NCI-H2171 (cell line): ENCODE results near the gene ENTPD6.

Experiments
- DNase-seq: peaks from one replicate; lab custom pipeline; 2025; lab: John Stamatoyannopoulos, UW

The ENTPD6 gene

DNA sequence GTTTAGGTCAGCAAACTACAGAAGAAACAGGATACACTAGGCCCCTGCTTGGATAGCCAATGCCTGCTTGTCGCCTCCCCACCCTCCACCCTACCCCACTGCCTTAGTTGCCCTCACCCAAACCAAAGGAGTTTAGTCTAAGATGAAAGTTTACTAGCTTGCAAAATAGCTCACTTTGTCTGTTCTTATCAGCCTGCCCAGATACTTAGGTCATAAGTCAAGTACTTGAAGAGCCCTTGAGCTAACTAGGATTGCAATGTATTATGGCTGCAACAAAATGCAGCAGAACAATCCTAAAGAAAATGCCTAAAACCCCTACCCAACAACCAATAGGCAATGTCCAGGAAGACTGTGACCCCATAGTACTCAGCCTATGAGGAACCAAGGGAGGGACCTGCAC lies 7.3 kb upstream of the ENTPD6 start:
- DNase-seq = no peak

DNA sequence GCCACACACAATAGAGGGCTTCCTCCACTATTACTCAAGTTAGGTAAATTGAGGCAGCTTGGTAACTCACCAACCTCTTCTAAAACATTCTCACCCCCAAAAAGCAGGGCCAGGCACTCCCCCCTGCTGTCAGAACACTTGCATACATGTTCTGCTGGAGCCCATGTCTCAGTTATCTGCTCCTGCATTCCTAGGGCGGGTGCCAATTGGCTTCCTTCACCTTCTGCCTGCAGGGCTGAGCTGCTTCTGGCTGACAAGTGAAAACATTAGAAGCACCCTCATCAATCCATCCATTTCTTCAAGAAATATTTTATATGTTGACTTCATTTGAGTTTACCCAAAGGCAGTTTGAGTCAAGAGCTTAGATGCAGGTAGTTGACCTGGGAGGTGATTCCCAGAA lies 4.5 kb upstream of the ENTPD6 start:
- DNase-seq = no peak

DNA sequence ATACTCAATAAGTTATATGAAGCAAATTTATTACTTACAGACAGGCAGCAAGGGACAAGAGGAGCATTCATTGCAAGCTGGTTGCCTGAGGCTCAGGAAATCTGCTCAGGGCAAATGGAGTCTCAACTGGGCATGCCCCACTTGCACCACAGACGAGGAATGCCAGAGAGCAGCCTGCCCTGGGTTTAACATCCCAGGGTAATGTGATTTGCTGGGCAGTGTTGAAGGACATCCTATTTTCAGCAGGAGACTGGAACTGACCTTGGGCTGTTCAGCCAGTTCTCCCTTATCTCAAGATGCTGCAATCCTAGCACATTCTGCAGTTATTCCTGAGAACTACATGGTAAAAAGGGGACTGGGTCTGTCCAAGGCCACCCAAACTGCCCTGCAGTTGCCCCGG lies 3.8 kb upstream of the ENTPD6 start:
- DNase-seq = no peak

DNA sequence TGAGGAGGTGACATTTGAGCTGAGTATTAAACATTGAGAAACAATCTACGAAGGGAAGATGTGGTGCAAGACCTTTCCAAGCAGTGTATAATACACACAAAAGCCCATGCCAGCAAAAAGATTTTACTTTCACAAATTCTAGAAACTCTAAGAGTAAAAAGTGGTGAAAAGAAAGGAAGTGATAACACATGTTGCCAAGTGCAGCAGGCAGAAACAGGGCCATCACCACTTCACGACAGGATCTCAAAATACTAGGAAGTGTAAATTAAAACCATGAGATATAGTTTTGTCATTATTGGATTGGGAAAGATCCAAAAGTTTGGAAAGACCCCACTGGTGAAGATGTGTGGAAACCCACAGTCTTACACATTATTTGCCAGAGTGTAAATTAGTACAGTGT lies 1.7 kb upstream of the ENTPD6 start:
- DNase-seq = no peak

DNA sequence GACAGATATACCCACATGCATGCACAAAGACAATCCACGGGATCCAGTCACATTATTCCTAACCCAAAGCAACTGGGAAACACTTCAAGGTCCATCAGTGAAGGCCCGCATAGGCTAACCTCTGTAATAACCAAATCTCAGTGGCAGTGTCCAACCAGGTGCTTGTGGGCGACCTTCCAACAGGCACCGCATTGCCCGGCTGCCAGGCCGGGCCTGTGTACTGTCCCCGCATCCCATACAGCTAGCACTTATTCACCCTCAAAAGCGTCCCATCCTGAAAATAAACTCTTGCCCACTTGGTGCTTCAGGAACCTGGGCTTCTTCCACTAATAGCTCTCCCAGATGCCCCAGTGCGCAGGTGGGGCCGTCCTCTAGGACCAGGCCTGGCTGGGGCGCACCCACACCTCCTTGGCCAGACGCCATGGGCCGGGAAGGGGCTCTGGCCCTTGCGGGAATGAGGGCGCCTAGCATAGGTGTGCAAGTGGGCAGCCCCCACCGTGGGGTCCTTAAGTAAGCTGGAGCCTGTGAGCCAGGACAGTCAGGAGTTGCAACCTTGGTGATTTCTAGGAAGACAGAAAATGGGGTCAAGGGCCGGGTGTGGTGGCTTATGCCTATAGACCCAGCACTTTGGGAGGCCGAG lies 1.1 kb upstream of the ENTPD6 start:
- no peak for DNase-seq

DNA sequence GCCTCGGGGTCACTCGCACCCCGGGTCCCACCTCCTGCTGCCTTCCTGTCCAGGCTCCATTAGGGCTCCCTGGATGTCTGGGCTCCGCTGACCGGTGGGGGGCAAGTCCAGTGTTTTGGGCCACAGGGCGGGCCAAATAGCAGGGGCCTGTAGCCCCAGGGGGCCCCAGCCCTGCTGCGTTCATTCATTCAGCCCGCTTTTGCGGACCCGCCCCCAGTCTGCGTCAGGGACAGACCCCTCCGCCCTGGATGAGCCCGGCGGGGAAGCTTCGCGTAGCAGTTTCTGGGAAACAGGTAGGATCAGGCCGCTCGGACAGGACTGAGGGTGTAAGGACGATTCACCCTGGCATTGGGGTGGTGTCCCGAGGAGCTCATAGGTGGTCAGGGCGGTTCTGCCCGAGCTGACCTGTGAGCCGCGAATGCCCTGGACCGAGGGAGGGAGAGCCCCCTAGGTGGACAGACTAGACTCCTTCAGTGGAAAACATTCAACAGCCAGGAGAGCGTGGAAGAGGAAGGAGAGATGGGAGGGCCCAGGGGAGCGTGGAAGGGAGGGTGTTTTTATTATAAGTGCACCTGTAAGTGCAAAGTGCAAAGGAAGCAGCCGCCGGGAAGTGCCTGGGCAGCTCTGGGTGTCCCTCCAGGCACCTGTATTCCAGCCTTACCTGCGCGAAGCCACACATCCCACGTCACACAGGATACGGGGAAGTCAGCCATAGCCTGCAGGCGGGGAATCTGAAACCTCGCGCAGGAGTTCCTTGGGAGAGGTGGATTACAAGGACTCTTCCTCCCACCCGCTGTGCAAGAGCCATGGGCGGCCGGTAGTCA lies 662 bp downstream of the ENTPD6 start:
- peak; percentile 47 for DNase-seq

DNA sequence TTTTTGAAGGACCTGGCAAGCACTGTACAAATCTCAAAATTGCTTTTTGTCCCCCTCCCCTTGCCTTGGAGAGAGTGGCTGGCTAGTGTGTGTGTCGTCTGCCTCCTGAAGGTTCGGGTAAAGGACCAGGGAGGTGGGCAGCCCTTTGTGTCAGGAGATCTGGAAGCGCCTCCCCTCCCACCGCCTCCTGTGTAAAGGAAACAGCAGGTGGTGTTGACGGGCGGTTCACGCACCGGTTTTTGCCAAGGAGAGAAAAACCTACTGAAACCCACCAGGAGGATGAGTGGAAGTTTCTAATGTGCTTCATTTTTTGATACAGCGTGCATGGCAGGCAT lies 1.2 kb downstream of the ENTPD6 start:
- DNase-seq = peak; percentile 47

DNA sequence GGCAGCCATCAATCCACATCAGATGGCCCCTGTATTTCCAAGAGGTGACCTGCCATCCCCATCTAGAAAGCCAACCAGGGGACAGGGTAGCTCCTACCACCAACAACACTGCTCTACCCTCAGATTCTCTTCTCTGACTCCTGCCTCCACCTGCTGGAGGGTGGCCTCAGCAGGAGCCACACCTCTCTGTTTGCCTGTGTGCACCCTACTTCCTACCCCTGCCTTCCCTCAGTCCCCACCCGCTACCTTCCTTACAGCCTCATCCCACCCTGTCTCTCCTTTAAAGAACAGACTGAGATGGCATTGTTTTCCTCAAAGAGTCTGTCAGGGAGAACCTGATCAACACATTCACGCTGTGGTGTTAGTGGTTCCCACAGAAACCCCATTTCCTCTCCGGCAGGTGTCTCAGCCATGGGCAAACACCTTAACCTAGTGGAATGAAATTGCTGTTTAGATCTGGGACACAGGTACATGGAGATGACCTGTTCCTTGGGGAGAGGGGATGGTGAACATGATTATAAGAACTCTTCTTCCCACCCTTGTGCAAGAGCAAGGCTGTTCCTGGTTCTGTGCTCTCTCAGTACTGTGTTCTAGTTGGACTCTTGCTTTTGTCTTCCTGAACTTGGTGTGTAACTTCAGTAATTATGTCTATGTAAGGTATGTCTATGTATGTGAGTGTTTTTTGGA lies 1.8 kb downstream of the ENTPD6 start:
- no peak for DNase-seq

DNA sequence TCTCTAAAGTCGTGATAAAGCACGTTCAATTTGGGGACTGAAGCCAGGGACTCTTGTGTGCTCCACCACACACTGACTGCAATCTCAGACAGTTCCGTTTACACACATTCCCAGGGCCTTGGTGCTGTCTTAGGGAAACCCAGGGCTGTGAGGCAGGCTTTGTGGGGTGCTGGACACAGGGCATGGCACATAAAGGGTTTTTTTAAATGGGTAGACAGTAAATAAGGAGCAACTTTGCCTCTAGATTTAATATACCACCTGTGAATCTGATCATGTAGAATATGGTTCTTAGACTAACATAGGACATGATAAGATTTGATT lies 2.3 kb downstream of the ENTPD6 start:
- DNase-seq = no peak

DNA sequence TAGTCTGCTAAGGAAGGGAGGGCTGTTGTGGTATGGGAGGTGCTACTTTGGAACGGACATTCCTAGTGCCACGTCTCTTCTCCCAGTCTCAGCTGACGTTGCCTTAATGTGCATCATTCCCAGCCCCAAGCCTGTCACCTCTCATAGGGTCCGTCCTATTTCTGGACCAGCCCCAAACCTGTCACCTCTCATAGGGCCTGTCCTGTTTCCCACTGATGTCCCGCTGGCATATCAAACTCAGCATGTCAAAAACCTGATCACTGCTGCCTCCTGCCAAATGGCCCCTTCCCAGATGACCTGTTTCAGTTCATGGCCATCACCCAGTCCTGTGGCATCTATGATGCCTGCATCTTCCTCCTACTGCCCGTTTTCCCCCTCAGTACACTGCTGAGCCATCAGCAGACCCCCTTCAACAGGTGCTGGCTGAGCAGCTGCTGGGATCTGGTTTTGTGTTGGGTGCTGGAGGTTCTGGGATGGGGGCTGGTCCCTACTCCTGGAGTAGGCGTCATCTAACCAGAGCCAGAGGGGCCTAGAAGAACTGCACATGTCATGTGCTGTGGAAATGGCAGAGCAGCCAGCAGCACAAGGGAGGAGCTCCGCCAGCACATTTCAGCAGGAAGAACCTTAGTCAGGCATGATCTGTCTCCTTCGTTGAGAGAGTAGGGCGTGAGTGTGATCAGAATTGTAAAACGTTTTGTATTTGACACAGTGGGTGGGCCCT lies 3.3 kb downstream of the ENTPD6 start:
- no peak for DNase-seq

DNA sequence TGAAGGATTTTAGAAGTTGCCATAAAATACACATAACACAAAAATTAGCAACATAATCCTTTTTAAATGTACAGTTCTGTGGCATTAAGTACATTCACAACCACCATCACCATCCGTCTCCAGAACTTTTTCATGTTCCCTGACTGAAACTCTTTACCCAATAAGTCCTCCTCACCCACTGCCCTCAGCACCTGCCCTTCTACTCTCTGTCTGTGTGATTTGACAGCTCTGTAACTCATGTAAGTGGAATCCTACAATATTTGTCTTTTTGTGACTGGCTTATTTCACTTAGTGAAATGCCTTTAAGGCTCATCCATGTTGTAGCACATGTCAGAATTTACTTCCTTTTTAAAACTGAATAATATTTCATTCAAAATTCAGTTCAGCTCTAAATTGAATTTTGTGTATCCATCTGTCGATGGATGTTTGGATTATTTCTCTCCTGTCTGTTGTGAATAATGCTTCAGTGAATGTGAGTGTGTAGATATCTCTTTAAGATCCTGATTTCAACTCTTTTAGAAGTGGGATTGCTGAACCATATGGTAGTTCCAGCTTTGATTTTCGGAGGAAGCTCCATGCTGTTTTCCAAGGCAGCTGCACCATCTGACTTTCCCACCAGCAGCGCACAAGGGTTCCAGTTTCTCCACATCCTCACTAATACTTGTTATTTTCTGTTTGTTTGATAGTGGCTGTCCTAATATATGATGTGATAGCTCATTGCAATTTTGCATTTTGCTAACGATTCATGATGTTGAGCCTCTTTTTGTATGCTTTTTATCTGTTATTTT lies 4.2 kb downstream of the ENTPD6 start:
- no peak for DNase-seq

DNA sequence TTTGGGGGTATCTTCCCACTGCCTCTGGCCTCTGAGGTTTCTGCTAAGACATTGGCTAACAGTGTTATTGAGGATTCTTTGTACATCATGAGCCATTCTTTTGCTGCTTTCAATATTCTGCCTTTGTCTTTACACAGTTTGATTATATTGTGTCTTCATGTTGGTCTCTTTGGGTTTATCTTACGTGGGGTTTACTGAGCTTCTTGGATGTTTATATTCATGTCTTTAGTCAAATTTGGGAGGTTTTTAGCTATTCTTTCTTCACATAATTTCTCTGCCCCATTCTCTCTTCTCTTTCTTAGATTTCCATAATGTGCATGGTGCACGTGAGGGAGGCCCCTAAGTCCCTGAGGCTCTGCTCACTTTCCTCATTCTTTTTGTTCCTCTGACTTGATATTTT lies 7.6 kb downstream of the ENTPD6 start:
- DNase-seq = no peak

DNA sequence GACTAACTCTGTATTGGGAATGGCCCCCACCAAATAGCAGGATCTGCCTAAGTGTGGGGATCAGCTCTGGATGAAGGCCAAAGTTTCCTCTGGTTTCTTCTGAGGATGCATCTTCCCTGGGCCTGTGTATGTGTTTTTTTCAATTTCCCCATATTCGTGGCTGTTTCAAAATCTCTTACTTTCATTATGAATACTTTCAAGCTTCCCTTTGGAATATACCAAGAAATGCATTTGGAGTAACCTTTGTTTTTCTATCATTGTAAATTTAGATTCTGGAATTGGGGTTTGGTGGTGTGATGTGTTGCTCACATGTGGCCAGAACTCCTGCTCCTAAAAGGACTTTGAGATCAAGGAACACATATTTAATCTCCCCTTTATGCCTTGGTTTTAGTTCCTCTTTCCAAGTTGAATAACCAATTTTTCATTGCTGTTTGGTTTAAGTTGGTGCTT lies 8.4 kb downstream of the ENTPD6 start:
- DNase-seq = no peak

DNA sequence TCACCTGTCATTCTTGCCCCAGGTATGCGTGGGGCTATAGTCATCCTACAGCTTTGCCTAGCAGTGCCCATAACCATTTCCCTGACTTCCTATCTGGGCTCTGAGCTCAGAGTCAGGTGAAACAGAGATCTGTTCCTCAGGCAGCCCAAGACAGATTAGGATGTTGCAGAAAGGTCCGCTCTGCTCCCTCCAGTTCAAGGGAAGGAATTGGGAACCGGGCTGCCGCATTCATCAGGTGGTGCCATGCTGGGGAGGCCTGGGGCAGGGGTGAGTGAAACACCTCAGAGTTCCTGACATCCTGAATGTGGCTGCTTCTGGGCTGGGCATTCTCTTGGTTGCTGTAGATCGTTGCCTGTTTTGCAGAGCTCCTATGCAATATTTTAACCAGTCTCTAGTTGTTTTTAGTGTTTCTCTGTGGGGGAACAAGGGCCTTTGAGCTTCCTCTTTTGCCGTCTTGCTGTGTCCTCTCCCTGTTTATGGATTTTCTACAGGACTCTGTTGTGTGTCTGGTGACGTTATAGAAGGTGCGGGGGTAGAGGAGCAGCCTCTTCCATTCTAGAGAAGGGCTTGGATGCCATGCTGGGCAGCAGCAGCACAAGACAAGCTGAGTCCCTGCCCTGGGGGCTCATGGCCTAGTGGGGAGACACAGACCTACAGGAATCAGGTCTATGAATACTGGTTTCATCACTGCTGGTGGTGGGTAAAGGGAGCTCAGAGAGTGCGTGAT lies 9.2 kb downstream of the ENTPD6 start:
- no peak for DNase-seq

DNA sequence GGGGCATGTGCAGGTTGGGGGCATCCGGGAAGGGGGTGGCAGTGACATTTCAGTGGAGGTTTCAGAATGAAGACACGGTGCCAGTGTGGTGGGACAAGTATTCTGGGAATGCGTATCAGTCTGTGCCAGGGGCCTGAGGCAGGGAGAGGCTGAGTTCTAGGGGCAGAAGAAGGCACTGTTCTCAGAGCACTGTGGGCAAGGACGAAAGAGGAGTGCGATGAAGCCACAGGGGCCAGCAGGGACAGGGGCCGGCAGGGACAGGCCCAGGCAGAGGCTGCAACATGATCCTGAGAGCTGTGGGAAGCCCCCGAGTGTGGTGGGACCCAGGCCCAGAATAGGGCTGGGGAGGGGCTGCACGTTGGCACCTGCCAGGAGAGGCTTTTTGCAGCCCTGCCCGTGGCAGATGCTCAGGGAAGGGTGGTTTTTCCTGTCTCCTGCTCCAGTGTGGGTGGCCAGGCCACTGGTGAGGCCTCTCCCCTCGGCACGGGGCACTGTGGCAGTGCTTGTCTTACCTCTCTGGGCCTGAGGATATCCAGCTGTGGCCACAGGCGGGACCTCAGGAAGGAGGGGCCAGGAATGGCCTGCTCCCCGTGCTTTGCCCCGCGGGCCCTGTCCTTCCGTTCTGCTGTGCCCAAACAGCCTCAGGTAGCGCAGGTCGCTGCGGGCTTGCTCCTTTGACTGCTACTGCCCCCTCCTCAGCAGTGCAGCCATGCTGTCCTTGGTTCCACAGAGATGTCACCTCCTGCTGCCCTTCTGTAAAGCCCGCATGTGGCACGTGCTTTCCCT lies 10.0 kb downstream of the ENTPD6 start:
- DNase-seq = no peak

DNA sequence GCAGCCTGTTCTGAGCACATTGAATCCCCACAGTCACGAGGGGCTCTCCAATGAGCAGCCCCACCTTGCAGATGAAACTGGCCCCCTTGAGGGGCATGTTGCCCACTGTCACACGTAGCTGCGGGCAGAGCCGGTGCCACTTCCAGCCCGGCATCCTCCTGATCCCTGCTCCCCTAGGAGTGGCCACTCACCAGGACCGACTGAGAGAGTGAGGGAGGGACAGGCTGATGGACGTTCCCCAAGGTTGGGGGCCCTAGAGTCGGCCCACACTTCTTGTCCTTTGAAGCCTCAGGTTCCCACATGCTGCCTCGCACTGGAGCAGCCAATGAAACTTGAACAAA lies 10.5 kb downstream of the ENTPD6 start:
- DNase-seq = no peak

DNA sequence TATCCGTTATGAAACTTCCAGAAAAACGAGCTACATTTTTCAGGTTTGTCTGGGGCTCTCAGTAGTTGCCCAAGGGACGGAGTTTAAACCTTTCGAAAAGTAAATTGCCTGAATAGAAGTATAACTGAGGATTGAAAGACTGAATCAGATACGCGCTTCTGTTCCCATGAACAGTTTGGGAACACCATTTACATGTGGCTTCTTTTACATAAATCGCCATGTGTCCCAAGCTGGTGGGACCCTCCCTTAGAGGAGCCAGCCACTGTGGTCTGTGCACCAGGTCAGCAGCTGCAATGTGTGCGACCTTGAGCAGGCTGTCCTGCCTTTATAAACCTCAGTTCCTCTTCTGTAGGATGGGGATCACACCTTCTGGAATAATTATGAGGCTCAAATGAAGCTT lies 11.0 kb downstream of the ENTPD6 start:
- DNase-seq = no peak

DNA sequence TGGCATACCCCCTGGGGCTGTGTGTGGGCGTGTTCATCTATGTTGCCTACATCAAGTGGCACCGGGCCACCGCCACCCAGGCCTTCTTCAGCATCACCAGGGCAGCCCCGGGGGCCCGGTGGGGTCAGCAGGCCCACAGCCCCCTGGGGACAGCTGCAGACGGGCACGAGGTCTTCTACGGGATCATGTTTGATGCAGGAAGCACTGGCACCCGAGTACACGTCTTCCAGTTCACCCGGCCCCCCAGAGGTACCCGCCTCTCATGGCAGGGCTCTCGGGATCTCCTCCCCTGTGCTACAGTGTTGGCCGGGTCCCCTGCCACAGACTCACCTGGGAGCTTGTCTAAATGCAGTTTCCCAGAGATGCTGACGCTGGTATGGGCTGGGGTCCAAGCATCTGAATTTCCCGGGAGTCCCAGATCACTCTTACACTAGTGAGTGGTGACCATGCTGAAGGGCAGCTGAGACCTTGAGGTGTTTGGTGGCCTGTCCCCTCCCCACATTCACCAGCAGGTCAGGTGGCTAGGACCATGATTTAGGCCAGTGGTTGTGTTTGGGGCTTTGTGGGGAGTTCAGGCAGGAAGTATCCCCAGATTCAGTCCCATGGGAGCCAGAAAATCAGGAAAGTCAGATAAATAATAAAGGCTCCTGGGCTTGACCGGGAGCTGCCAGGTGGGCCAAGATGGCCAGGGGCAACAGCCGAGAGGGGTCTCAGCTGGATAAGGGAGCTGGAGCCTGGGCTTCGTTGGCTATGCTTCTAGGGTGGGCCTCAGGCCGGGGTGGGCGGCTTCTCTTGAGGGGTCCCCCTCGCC lies 11.8 kb downstream of the ENTPD6 start:
- no peak for DNase-seq

DNA sequence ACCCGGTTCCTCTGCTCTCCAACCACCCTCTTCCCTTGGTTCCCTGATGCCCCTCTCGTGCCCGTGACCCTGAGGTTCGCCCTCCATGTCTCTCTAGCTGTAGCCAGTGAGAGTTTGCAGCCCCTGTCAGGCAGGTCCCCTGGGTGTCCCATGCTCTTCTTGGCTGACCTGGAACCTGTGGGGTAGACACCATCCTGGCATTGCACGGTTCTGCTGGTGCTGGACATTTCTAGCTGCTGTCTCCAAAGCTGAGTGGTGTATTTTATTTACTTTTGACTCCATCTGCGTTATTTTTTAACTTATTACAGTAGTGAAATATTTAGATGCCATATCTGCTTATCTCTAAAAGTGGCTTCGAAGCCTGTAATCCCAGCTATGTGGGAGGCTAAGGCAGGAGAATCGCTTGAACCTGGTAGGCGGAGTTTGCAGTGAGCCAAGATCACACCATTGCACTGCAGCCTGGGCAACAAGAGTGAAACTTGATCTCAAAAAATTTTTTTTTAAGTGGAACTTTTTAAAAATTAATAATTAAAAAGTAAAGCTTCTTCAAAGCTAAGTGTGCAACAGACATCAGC lies 12.5 kb downstream of the ENTPD6 start:
- DNase-seq = no peak
